ENCODE measurements around the gene STEEP1. TPM values are rescaled to one million over a fixed set of nuclear protein-coding genes. Genes with fewer than 3 reads are reported as not detected.
"Not testable (repeated sequence)": the region's sequence is repeated elsewhere in the genome, so short reads cannot be mapped to it uniquely, and the experiment has no call there.

Gene STEEP1
- total RNA-seq, 4 donors from 2014 or later: 15.4 to 25.7 (median 20.8) TPM

DNA sequence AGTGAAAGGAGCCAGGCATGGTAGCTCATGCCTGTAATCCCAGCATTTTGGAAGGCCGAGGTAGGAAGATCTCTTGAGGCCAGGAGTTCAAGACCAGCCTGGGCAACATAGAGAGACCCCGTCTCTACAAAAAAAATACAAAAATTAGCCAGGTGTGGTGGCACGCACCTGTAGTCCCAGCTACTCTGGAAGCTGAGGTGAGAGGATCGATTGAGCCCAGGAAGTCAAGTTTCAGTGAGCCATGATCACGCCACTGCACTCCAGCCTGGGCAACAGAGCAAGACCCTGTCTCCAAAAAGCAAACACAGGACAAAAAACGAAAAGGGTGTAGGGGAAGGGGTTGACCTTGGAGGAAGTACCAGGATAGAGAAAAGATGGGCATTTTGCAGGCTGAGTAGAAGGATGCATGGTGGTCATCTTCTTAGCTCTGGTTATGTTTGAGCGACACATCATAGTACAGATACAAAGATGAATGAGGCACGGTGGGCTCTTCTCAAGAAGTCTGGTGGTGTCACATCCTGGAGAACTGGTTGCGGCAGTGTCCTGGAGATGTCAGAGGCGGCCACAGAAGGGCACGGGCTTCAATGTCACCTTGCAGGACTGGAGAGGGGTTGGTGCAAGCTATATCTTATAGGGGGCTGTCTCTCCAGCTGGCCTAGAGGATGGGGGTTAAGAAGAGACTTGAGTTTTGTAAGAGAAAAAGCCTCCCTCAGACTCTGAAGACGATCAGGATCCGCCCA lies 65.0 kb downstream of the STEEP1 start:
- H3K27ac ChIP-seq: peak overlapping the region in 3 of 4 donors; percentile 59 to 94 (median 90)
- DNase-seq: no peak

DNA sequence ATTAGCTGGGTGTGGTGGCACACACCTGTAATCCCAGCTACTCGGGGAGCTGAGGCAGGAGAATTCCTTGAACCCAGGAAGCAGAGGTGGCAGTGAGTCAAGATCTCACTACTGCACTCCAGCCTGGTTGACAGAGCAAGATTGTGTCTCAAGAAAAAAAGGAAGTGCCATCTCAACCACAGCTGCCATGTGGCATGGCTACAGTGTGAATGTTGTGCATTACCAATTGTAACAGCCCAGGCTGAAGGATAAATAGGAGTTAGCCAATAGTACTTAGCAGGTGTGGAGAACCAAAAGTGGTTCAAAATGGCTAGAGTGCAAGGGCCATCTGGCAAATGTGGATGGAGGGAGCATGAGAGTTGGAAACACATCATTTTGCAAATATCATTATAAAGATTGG lies 68.0 kb downstream of the STEEP1 start:
- H3K9me3 ChIP-seq: no peaks in the 10 kb centered on the region

More for the DNA sequence above, 65.0 kb downstream of the STEEP1 start:
- TF ChIP-seq, protein P1, sequence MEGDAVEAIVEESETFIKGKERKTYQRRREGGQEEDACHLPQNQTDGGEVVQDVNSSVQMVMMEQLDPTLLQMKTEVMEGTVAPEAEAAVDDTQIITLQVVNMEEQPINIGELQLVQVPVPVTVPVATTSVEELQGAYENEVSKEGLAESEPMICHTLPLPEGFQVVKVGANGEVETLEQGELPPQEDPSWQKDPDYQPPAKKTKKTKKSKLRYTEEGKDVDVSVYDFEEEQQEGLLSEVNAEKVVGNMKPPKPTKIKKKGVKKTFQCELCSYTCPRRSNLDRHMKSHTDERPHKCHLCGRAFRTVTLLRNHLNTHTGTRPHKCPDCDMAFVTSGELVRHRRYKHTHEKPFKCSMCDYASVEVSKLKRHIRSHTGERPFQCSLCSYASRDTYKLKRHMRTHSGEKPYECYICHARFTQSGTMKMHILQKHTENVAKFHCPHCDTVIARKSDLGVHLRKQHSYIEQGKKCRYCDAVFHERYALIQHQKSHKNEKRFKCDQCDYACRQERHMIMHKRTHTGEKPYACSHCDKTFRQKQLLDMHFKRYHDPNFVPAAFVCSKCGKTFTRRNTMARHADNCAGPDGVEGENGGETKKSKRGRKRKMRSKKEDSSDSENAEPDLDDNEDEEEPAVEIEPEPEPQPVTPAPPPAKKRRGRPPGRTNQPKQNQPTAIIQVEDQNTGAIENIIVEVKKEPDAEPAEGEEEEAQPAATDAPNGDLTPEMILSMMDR (IDR thresholded peaks at IDR 0.05): no peak
- no peak for TF ChIP-seq POLR2A (IDR thresholded peaks at IDR 0.05)
- H3K4me3 ChIP-seq: no peak overlapping the region
- peaks cover 0 to 6% (median 0%) of the 10 kb centered on the region in 4 donors for H3K4me1 ChIP-seq
- no peaks in the 10 kb centered on the region for H3K9me3 ChIP-seq
- no peaks in the 10 kb centered on the region for H3K27me3 ChIP-seq
- H3K36me3 ChIP-seq: no peaks in the 10 kb centered on the region

DNA sequence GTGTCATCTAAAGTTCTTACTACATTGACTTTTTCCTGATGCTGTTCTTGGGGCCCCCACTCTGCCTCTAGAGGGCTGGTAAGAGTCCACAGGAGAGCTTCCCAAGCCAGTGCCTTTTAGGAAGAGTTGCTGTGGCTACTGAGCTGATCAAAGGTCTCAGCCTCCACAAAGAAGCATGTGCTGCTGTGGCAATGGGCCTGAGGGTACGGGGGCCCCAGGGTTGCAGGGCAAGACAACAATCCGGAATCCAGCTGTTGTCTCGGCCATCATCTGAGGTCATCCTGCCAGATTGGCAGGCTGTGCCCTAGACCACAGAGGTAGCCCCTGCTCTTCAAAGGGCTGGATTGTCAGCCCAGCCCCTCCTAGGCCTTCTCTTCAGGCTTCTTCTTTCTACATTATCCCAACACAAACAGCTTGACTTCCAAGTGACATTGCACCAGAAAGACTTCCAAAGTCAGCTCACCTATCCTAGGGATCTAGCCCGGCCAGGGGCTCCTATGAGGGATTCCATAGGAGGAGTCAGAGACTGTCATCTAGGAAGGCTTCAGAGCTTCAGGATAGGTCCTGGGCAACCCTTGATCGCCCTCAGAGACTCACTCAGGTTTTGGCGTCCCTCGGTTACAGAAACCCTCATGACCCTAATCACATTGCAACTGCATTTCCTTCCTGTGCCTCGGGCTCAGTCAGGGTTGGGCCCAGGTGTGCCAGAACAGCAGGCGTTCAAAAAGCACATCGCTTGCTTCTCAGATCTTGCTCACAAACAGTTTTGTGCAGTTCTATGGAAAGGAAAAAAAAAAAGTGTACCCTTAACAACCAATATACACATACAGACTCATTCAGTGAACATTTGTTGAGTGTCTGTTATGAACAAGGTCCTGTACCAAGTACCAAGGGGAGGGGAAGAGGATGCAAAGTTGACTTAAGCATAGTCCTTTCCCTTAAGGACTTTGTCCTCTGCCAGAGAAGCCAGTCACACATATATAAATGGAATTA lies 69.2 kb downstream of the STEEP1 start:
- no peaks in the 10 kb centered on the region for H3K27me3 ChIP-seq
- TF ChIP-seq, protein P1 (IDR thresholded peaks at IDR 0.05): no peak
- no peak for TF ChIP-seq POLR2A (IDR thresholded peaks at IDR 0.05)
- no peaks in the 10 kb centered on the region for H3K36me3 ChIP-seq
- peak in 2 of 3 donors; percentile 61 to 63 for DNase-seq
- no peaks in the 10 kb centered on the region for H3K9me3 ChIP-seq
- H3K4me1 ChIP-seq: peaks cover 0 to 6% (median 0%) of the 10 kb centered on the region in 4 donors
- no peak overlapping the region for H3K4me3 ChIP-seq
- peak overlapping the region in 3 of 4 donors; percentile 64 to 89 (median 84) for H3K27ac ChIP-seq

More for the DNA sequence above, 68.0 kb downstream of the STEEP1 start:
- Histone ChIP-seq H3K27me3 (no peaks in the 10 kb centered on the region), H3K36me3 (no peaks in the 10 kb centered on the region), H3K4me1 (peaks cover 0 to 6% (median 0%) of the 10 kb centered on the region in 4 donors), H3K4me3 (no peak overlapping the region), H3K27ac (peak overlapping the region in 3 of 4 donors; percentile 40 to 76 (median 74))
- TF ChIP-seq POLR2A (IDR thresholded peaks at IDR 0.05): no peak
- TF ChIP-seq, protein P1 (IDR thresholded peaks at IDR 0.05): no peak
- DNase-seq: no peak

DNA sequence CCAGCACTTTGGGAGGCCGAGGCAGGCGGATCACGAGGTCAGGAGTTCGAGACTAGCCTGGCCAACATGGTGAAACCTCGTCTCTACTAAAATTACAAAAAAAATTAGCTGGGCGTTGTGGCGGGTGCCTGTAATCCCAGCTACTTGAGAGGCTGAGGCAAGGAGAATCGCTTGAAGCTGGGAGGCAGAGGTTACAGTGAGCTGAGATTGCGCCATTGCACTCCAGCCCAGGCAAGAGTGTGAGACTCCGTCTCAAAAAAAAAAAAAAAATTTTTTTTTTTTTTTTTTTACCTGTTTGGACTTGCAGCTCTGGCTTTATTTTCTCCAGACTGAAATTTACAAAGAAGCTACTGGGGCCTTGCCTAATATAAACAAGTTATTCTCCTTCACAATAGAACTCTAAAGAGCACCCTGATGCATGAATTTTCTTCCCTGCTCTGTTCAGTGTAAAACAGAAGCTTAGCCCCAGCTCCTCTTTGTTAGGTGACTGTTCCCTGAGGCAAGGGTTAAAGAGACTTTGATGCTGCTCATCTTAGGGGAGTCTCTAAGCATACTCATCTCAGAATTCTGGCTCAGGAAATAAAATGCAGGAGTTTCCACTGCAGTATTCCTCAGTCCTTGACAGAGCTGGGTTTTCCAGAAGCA lies 71.2 kb downstream of the STEEP1 start:
- not testable (repeated sequence) for DNase-seq, H3K9me3 ChIP-seq, H3K4me3 ChIP-seq, H3K36me3 ChIP-seq, H3K4me1 ChIP-seq, H3K27me3 ChIP-seq
- peak overlapping the region in 3 of 4 donors; percentile 43 to 76 (median 68) for H3K27ac ChIP-seq

DNA sequence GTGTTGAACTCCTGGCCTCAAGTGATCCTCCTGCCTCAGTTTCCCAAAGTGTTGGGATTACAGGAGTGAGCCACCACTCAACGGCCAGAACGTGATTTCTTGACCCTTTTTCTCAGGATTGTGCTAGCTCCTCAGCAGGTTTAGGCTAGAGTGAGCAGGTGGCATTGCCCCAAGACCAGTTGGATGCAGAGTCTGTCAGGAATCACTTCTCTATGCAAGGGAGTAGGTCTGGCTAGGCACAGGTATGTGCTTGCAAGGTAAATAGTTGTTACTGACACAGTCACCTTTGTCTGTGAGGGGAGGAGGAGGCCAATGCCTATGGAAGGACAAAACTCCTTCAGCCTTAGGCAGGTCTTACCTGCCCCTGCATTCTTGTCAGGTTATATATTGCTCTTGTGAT lies 72.7 kb downstream of the STEEP1 start:
- H3K36me3 ChIP-seq: no peaks in the 10 kb centered on the region
- peaks cover 0 to 6% (median 0%) of the 10 kb centered on the region in 4 donors for H3K4me1 ChIP-seq
- DNase-seq: no peak
- no peak for TF ChIP-seq POLR2A (IDR thresholded peaks at IDR 0.05)
- TF ChIP-seq, protein P1 (IDR thresholded peaks at IDR 0.05): no peak
- no peaks in the 10 kb centered on the region for H3K9me3 ChIP-seq
- no peak overlapping the region for H3K27ac ChIP-seq
- H3K4me3 ChIP-seq: no peak overlapping the region
- H3K27me3 ChIP-seq: no peaks in the 10 kb centered on the region
